ENCODE results near the gene ASPSCR1. TPM values are rescaled to one million over a fixed set of nuclear protein-coding genes. Genes with fewer than 3 reads are reported as not detected.

ASPSCR1 gene
- total RNA-seq, 1 donor from 2014 or later = 45.4 TPM

DNA sequence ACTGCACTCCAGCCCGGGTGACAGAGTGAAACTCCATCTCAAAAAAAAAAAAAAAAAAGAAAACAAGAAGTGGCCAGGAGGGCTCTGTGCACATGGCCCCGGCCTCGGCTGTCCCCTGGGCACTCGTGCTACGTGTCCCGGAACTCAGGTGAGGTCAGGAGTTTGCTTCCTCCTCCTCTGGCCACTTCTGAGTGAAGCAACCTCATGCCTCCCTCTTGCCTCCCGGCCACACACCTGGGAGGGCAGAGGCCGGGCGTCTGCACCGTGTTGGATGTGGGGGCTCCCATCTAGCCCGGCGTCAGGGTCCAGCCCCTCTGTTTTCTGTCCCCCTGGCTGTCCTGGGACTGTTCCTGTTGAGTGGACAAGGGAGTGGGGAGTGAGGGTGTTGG is 22.2 kb downstream of the ASPSCR1 start:
- no peak for DNase-seq (ENCODE audit: low spot score)

DNA sequence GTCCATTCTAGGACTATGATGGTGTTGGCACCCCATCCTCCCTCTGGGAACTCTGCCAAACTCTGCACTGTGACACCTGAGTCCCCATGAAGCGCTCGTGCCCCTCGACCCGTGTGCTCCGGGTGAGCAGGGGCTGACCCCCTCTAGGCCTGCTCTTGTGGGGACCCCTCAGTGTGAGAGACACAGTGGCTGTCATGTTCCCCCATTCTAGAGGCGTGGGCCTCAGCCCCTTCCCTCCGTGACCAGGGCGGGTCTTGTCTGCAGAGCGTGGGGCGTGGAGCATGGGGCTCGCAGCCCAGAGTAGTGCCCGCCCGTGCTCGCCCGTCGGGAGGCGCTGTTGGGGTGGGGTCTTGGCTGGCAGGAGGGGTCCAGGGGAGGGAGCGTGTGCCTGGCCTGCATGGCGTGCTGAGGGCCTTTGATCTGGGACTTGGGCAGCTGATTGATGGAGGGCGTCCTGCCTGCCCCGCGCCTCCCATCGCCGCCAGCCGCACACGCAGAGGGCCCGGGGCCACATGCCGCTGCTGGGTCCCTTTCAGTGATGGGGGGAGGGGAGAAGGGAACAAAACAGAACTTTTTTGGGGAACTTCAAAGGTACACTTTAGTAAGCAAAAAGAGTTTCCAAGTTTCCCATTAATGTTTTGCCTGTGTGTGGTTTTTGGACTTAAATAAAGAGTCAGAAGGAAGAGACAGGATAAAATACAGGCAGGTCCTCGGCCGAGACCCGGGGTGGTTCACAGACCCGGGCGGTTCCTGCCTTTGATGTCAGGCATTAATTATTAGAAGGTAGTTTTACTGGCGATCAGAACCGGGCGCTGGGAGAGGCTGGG is 22.8 kb downstream of the ASPSCR1 start:
- no peak for DNase-seq (ENCODE audit: low spot score)

- no peak for DNase-seq (ENCODE audit: low spot score)
These were observed 23.6 kb downstream of the ASPSCR1 start for GRCh38 chr17:82000803-82001570.

DNA sequence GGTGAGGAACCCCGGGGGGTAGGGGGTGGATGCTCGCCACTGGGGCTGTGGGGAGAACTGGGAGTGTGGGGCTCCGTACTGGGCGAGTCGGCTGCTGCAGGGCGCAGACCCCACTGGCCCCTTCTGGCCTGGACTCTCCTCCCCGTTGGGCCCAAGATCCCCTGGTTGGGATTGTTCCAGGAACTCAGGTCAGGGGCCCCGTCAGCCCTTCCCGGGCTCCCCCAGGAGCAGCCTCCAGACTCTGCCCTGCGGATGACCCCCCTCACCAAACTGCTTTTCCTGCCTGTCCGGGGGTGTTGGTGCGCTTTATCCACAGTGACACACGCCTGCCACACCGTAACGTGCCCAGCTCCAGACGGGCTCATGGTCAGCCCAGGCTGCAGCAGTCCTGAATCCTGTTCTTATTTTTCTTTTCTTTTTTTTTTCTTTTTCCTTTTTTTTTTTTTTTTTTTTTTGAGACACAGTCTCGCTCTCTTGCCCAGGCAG is 24.2 kb downstream of the ASPSCR1 start:
- DNase-seq (ENCODE audit: low spot score) = no peak

- DNase-seq (ENCODE audit: low spot score) = peak; percentile 44
These were observed 26.3 kb downstream of the ASPSCR1 start for GRCh38 chr17:82003411-82004381.

DNA sequence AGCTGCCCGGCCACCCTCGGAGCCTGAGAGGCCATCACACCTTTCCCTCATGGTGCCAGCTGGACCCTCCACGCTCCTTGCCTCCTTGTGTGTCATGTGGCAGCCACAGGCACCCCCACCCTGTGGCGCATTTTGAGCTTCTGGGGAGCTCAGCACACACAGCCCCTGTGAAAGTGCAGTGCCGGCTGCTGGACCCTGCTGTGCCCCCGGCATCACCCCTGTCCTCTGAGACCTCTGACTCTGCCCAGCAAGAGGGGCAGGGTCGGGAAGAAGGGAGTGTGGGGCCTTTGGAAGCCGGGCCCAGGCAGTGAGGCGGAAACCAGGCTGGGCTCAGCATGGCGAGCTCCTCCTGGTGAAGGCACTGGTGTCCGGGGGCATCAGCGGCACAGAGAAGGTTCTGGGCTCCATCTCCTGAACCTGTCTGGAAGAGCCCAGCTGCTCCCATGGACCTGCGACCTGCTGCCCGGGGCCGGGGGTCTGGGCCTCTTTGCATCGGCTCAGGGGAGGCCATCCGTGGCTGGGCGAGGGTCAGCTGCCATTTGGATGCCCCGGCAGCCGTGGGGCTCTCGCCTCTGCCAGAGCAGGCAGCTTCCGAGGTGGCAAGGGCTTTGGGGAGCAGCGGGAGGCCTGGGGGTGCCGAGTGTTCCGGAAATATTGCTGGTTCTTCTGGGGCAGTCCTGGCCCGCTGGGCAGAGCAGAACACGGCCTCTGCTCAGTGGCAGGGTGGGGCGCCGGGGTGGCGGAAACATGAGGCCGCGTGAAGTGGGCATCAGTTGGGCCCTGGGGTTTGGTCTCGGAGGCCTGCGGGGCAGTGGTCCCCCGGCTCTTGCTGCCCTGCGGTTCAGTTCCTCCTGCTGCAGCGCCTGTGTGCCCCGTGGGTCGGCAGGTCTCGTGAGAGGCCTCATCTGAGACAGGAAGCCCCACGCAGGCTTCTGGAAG is 27.4 kb downstream of the ASPSCR1 start:
- no peak for DNase-seq (ENCODE audit: low spot score)

GRCh38 chr17:82005701-82006348 is 28.4 kb downstream of the ASPSCR1 start:
- no peak for DNase-seq (ENCODE audit: low spot score)

DNA sequence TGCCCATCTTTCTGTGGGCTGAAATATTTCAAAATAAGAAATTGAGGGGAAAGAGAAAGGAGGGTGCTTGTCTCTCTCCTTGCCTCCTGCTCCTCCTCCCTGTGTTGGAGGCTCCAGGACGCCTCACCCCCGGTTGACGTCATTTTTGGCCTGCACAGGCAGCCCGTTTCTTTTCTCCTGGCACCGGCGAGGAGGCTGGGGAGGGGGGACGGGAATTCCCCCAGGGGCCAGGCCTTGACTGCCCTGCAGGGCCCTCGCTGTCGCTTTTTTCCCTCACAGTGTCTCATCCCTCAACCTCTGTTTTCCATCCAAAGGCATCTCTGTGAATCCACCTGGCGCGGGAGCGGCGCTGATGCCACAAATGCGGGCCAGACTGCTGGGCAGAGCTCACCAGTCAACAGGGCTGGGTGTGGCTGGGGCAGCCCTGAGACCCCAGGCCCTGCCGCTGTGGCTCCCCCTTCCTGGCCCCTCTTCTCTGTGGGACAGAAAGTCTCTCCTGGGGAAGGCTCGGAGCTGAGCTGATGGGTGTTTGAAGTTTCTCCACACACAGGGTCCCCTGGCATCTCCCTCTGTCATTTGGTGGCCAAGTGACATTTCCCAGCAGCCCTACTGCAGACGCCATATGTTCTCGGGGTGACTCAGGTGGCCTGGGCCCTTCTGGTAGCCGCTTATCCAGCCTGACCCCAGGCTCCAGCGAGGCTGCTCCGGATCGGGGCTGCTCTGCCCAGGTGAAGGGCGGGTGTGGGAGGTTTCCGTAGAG is 29.2 kb downstream of the ASPSCR1 start:
- no peak for DNase-seq (ENCODE audit: low spot score)

- no peak for DNase-seq (ENCODE audit: low spot score)
These were observed 29.7 kb downstream of the ASPSCR1 start for GRCh38 chr17:82007228-82007494.

- no peak for DNase-seq (ENCODE audit: low spot score)
These were observed 30.2 kb downstream of the ASPSCR1 start for GRCh38 chr17:82007495-82008257.

- DNase-seq (ENCODE audit: low spot score) = no peak
These were observed 31.0 kb downstream of the ASPSCR1 start for GRCh38 chr17:82008258-82008940.

DNA sequence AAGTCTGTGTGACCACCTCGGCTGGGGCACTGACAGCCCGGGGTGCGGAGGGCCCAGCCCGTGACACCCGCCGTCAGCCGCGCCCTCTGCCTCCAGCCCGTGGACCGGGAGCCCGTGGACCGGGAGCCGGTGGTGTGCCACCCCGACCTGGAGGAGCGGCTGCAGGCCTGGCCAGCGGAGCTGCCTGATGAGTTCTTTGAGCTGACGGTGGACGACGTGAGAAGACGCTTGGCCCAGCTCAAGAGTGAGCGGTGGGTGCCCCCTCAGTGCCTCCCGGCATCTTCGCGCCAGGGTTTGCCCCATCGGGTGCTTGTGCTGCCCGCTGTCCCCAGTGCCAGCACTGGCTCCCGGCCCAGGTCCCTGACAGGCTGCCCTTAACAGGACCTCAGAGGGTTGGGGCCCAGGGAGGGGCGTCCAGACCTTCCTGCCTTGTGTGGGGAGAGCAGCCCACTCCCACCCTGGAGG is 31.5 kb downstream of the ASPSCR1 start:
- DNase-seq (ENCODE audit: low spot score) = no peak

- DNase-seq (ENCODE audit: low spot score) = no peak
These were observed 32.0 kb downstream of the ASPSCR1 start for GRCh38 chr17:82009413-82009812.

GRCh38 chr17:82010575-82011525 is 33.4 kb downstream of the ASPSCR1 start:
- DNase-seq (ENCODE audit: low spot score) = no peak

- DNase-seq (ENCODE audit: low spot score) = no peak
These were observed 34.3 kb downstream of the ASPSCR1 start for GRCh38 chr17:82011617-82012187.

- DNase-seq (ENCODE audit: low spot score) = no peak
These were observed 34.8 kb downstream of the ASPSCR1 start for GRCh38 chr17:82012261-82012639.
